AML-193 (cell line): Measurements from ENCODE around the gene NT5DC1.
A peak's percentile ranks its signal among the peaks of the same experiment; 100 is the strongest.
"Not testable (repeated sequence)": the region's sequence is repeated elsewhere in the genome, so short reads cannot be mapped to it uniquely, and the experiment has no call there.

Source experiments
- DNase-seq, 2 experiments: peaks; one replicate each; lab custom pipeline; 2025; lab: John Stamatoyannopoulos, UW

NT5DC1 gene

DNA sequence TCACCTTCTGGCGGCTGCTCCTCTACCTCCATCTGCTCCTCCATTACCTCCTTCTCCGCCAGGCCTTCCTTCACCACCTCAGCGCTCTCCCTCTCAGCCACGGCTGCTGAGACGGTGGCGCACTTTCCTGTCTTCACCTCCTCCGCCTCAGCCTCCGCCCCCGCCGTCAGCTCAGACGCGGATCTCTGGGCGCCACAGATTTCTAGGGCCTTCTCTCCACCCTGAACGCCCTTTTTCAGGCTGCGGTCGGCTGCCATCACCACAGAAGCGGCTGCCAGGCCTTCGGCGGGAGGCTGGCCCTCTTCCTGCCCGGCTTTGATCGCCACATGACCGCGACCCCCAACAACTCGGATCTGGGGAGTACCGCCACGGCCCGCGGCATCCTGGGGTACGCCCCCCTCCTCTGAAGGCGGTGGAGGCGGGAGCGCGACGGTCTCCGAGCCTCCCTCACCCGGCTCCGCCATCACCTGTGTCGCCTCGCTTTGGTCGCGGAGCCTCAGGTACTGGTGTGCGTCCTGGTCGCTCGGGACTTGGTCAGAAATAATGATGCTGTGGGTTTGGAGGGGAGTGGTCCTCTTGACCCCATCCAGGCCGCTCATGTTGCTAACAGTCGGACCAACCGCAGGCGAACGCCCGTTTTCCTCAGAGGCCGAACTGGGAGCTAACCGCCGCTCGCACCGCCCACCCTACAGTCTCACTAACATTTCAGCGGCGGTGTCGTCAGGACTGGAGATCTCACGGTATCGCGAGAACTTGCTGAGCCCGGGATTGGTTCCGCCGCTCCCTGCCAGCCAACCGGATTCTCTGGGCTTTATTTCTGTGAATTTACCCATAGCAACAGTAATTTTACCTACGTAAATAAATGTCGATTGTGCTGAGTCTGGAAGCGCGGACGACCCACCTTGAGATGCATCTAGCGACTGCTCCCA, 178.8 kb downstream of the NT5DC1 start, which contains the start of gene TSPYL1:
TSS of gene TSPYL1 (minus strand) at position 699 of the 929 bp plus-strand sequence. CDS start at position 599, 100 bp downstream.
- peak; percentile 98 to 99 for DNase-seq

- peak; percentile 57 to 68 for DNase-seq
These were observed 179.7 kb downstream of the NT5DC1 start for GRCh38 chr6:116280161-116280932.

DNA sequence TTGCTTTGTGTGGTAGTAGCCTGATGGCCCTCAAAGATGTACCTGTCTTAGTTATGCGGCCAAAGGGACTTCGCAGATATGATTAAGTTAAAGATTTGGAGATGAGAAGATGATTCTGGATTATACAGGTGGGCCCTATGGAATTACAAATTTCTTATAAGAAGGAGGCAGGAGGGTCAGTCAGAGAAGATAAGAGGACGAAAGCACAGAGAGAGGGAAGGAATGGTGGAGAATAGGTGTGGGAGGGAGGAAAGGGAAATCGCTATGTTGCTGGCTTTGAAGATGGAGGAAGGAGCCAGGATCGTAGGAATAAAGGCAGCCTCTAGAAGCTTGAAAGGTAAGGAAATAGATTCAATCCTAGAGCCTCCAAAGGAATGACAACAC, 180.3 kb downstream of the NT5DC1 start:
- DNase-seq: no peak

- DNase-seq: no peak
These were observed 182.0 kb downstream of the NT5DC1 start for GRCh38 chr6:116282698-116283097.

DNA sequence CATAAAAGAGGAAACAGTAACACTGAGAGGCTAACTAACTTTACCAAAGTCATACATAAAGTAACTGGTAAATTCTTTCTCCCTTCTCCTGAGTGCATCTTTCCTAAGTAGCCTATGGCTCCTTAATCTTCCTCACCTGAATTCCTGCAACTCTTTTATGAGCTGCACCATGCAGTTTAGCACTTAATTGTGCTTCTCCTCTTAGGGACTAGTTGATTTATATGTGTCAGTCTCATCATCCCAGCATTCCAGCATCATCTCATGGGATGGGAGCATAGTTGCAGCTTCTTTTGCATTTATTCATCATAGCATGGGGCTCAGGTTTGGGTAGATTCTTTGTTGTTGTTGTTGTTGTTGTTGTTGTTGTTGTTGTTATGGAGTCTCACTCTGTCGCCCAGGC, 182.5 kb downstream of the NT5DC1 start:
- no peak for DNase-seq

GRCh38 chr6:116284984-116285383, 184.3 kb downstream of the NT5DC1 start:
- DNase-seq: not testable (repeated sequence)

DNA sequence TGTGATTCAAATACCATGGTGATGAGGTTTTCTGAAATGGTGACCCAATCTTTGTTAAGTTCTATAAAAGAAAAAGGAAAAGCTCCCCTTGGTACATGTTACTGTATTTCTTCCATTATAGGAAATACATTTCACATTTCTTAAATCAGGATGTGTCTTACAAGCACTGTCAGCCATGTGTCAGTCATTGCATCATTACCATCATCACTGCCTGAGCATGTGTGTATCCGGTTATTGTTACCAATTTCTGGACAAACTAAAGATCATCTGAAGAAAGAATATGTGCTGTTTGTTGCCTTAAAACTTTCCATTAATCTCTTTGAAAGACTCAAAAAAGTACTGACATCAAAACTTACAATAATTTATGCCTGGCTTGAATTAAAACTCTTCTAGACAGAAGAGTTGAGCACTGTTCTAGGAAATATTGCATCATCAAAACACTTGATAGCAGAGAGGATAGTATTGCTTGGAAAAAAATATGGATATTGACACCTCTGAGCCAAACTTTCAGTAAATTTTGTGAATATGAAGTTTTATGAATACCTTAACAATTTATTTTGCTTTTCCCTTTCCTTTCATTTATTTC, 186.2 kb downstream of the NT5DC1 start:
- no peak for DNase-seq

DNA sequence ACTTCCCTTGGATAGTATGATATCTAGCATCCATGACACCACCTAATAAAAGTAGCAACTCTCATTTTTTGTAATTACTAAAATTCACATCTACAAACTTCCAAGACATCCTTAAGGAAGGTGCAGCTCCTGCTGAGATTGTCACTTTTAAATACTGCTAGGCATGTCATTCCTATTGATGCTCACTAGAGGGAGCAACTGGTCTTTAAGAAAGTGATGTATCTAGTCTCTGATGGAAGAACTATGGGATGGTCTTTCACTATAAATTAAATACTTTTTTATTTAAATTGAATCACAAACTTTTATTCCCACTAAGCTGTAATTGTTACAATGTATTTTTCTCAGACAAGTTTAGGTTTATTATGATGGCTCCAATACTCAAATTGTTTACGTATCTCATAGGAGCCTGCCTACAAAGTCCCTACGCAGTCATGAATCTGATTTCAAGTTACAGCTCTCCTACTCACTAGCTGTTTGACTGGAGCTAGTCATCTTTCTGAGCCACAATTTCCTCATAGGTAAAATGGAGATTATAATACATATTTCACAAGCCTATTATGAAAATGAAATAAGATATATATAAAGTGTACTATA, 187.1 kb downstream of the NT5DC1 start:
- DNase-seq: peak; percentile 70 to 72

DNA sequence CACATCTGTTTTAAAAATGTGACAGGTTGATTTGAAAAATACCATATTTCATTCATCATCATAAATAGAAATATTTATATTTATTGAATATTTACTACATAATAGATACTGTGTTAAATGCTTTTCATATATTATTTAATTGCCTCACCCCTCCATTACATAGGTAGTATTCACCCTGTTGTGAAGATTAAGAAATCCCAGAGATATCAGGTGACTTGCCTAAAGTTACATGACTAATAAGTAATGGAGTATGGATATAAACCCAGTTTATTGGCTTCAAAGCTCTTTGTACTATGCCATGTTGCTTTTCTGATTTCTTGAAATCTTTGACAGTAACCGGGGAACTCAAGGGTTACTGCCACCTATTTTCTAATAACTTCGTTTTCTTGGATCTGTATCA, 189.2 kb downstream of the NT5DC1 start:
- no peak for DNase-seq

DNA sequence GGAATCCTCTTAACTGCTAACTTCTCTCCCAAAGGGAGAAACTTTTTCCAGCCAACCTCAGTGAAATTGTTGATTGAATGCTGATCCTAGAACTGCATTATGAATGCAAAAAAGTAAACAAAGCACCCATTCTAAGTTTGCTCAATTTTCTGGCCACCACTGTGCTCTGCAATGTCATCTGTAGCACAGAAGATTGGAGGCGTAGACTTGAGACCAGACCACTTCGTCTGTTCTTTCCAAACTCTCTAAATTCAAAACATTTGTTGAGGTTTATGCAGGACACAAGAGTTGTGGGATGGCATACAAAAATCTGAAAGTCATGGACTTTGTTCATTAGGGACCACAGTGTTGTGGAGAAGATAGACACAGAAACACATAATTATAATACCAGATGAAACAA, 190.1 kb downstream of the NT5DC1 start:
- no peak for DNase-seq

DNA sequence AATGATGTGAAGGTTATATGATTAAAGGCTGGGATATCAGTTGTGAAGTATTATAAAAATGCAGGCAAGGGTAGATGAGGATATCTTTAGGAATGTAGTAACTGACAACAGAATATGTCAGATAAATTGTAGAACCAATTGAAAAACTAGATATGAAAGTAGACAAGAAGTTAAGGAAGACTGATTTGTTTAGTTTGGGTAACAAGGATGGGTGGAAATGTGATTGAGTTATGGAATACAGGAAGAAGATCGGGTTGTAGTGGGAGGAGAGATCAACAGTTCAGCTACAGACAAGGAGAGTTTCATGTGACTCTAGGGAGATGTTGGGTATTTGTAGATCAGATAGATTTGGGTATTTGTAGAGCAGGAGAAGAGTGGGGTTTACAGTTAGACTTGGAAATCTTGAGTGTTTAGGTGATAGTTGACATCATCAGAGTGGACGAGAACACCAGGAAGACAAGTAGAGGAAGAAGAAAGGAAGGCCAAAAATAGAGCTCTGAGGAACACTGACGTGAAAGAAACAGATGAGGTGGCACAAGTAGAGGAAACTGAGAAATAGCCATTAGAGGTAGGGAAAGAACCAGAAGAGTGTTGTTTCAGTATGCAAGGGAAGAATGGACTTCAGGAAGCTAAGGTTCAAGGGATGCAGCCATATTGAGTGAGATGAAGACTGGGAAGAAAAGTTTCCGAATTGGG, 191.2 kb downstream of the NT5DC1 start:
- DNase-seq: no peak

DNA sequence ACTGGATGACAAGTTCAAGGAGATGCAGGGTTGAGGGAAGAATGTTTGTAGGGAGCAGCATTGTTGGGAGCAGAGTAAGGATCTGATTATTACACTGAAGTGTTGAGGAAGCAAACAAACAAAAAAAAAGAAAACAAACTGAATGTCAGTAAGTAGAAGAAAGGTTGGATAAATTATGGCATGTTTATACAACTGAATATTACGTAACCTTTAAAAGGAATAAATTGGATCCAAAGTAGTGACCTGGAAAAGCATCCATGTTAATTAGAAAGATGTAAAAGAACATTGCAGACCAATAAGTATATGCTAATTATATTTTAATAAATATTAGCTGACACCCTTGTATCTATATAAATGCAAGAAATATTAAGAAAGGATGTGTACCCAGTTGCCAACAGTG, 191.9 kb downstream of the NT5DC1 start:
- no peak for DNase-seq

DNA sequence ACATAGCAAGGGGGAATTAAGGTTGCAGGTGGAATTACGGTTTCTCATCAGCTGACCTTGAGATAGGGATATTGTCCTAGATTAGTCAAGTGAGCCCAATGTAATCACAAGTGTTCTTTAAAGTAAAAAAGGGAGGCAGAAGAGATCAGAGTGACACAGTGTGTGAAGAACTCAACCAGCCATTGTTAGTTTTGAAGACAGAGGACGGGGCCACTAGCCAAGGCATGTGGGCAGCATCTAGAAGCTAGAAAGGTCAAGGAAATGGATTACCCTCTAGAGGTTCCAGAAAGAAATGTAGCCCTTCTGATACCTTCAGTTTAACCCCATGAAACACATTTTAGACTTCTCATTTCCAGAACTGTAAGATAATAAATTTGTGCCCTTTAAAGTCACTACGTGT, 197.6 kb downstream of the NT5DC1 start:
- no peak for DNase-seq

- peak; percentile 47 for DNase-seq
These were observed 198.3 kb downstream of the NT5DC1 start for GRCh38 chr6:116298973-116299372.
